Peyer's patch (tissue), 4 donors: Measurements from ENCODE around the gene SLC6A6. TPM values are rescaled to one million over a fixed set of nuclear protein-coding genes. Genes with fewer than 3 reads are reported as not detected.

Experiments
- DNase-seq, 3 donors: peaks; one replicate each; pipeline ENCODE4 v3.0.0-alpha.2; 2017 to 2019
- H3K27ac ChIP-seq, 4 donors: fragments of 200-600 bp; sonication (generic); one replicate each; pipeline ENCODE4 v1.5.1; 2016 to 2019
- H3K27me3 ChIP-seq, 2 donors: fragments of 200-600 bp; sonication (generic); one replicate each; pipeline ENCODE4 v1.5.1; 2019
- H3K36me3 ChIP-seq, 3 donors: fragments of 200-600 bp; sonication (generic); one replicate each; pipeline ENCODE4 v1.5.1; 2016 to 2019
- H3K4me1 ChIP-seq, 4 donors: fragments of 200-600 bp; sonication (generic); one replicate each; pipeline ENCODE4 v1.5.1; 2016 to 2019
- H3K4me3 ChIP-seq, 4 donors: fragments of 200-600 bp; sonication (generic); 1 replicate in 3 of 4; 2 replicates in 1 of 4; pipeline ENCODE4 v1.5.1; 2016 to 2019; ENCODE audit warnings: mild to moderate bottlenecking in 1 of 4
- H3K9me3 ChIP-seq, 4 donors: fragments of 200-600 bp; sonication (generic); one replicate each; pipeline ENCODE4 v1.5.1; 2016 to 2019; ENCODE audit warnings: mild to moderate bottlenecking in 1 of 4
- POLR2A ChIP-seq, 2 donors: fragments of 450-650 bp; IDR thresholded peaks; one replicate each; pipeline ENCODE4 v1.5.1; 2017; ENCODE audit warnings: antibody characterized with exemption in 2 of 2, mild to moderate bottlenecking in 2 of 2, moderate library complexity in 2 of 2
- total RNA-seq, 4 donors: library from RNA; depleted of rRNA; stranded (reverse); fragments of >200 nt; gene quantifications; one replicate each; pipeline ENCODE4 v1.1.0, GENCODE V29; 2016
- TF ChIP-seq, protein P1 (sequence below), 6 experiments: fragments of 450-650 bp in 4 of 6; fragments of 200-600 bp in 2 of 6; sonication (generic) in 1 of 6; IDR thresholded peaks; one replicate each; pipeline ENCODE4 v1.5.1; 2017 to 2019; ENCODE audit warnings: antibody characterized with exemption in 6 of 6, mild to moderate bottlenecking in 3 of 6, moderate library complexity in 1 of 6

SLC6A6 gene
- total RNA-seq, 4 donors from 2014 or later: 61.1 to 190 (median 150) TPM

DNA sequence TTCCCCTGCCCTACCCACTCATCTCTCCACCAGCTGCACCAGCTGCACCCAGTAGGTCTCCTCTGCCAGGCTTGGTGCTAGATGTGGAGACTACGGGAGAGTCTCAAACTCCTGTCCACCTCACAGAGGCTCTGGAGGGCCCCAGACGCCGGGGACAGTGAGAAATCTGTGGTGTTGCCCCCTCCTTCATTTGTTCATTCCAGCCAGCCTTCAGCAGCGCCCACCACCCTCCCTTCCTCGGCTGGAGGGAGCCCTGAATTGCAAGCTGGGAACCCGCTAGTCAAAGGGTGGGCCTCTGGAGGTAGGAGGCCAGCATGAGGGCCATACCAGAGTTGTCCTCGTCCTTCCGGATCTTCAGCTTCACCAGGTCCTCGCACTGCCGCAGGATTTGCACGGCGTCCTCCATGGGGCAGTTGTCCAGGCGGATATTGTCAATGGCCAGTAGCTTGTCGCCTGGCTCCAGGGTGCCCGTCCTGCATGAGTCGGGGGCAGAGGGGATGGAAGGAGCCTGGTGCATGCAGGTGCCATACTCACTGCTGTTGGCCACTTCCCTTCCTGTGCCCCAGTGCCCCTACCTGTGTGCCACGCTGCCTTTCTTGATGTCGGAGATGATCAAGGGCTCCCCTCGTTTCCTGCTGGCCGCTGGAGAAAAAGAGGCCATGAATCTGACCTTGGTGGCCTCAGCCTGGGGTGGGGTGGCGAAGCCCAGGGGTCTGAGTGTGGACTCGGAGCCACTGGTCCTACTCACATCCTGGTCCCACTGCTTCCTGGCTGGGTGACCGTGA, 108.6 kb downstream of the SLC6A6 start:
- DNase-seq: peak in 1 of 3 donors; percentile 29
- H3K27ac ChIP-seq: no peak overlapping the region
- no peaks in the 10 kb centered on the region for H3K27me3 ChIP-seq
- no peaks in the 10 kb centered on the region for H3K9me3 ChIP-seq
- TF ChIP-seq POLR2A (IDR thresholded peaks at IDR 0.05): no peak
- TF ChIP-seq, protein P1, sequence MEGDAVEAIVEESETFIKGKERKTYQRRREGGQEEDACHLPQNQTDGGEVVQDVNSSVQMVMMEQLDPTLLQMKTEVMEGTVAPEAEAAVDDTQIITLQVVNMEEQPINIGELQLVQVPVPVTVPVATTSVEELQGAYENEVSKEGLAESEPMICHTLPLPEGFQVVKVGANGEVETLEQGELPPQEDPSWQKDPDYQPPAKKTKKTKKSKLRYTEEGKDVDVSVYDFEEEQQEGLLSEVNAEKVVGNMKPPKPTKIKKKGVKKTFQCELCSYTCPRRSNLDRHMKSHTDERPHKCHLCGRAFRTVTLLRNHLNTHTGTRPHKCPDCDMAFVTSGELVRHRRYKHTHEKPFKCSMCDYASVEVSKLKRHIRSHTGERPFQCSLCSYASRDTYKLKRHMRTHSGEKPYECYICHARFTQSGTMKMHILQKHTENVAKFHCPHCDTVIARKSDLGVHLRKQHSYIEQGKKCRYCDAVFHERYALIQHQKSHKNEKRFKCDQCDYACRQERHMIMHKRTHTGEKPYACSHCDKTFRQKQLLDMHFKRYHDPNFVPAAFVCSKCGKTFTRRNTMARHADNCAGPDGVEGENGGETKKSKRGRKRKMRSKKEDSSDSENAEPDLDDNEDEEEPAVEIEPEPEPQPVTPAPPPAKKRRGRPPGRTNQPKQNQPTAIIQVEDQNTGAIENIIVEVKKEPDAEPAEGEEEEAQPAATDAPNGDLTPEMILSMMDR (IDR thresholded peaks at IDR 0.05): no peak
- H3K4me1 ChIP-seq: no peaks in the 10 kb centered on the region
- H3K4me3 ChIP-seq: no peak overlapping the region
- no peaks in the 10 kb centered on the region for H3K36me3 ChIP-seq

DNA sequence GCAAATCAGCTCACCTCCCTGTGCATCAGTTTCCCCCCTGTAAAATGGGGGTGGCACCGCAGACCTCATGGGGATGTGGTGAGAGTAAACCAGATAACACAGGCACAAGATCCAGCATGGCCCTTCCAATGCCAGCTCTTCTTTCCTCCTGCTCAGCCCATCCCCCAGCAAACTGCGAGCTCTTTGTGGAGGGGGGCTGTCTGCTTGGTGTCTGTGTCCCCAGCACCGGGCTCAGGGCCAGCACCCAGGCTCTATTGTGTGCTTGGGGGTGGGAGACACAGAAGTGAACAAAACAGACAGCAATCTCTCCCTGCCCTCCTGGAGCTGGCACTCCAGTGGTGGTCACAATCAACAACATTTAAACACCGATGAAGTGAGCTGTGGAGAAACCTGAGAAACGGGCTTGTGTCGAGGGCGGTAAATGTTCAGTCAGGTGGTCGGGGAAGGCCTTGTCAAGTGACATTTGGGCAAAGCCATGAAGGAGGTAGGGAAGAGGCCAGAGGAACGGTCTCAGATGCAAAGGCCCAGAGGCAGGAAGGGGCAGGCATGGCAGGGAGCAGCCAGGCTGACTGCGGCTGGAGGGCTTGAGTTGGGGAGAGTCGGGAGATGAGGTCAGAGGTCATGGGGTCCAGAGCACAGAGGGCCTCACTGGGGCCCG, 109.3 kb downstream of the SLC6A6 start:
- no peak overlapping the region for H3K4me3 ChIP-seq
- TF ChIP-seq, protein P1 (IDR thresholded peaks at IDR 0.05): no peak
- TF ChIP-seq POLR2A (IDR thresholded peaks at IDR 0.05): no peak
- peak in 1 of 3 donors; percentile 28 for DNase-seq
- no peaks in the 10 kb centered on the region for H3K9me3 ChIP-seq
- H3K36me3 ChIP-seq: no peaks in the 10 kb centered on the region
- H3K4me1 ChIP-seq: no peaks in the 10 kb centered on the region
- H3K27me3 ChIP-seq: no peaks in the 10 kb centered on the region
- no peak overlapping the region for H3K27ac ChIP-seq

DNA sequence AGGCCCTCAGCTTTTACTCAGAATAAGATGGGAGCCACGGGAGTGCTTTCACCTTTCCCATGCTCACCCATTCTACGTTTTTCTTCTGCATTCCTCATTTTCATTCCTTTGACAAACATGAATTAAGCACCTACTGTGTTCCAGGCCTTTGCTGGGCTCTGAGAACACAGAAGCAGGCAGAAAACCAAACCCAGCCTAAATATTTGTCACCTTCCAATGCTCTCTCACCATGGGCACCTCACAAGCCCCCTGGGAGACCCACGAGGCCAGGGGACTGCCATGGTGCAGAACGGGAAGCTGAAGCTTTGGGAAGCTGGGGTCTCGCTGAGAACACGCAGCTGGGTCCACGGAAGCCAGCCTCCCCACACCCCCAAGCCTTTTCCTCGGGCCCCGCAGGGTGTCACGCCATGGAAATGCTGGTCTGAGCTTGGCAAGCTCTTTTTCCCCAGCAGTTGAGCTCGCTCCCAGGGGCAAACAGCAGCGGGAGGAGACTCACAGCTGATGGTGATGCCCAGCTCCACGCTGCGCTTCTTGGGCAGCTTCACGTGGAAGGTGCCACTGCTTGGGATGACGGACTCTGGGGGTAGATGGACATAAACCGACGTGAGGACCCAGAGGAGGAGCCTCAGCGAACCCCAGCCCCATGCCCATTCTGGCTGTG, 110.0 kb downstream of the SLC6A6 start:
- no peaks in the 10 kb centered on the region for H3K27me3 ChIP-seq
- no peaks in the 10 kb centered on the region for H3K36me3 ChIP-seq
- H3K4me3 ChIP-seq: no peak overlapping the region
- H3K27ac ChIP-seq: no peak overlapping the region
- H3K4me1 ChIP-seq: no peaks in the 10 kb centered on the region
- TF ChIP-seq, protein P1 (IDR thresholded peaks at IDR 0.05): no peak
- TF ChIP-seq POLR2A (IDR thresholded peaks at IDR 0.05): no peak
- DNase-seq: peak in 1 of 3 donors; percentile 37
- H3K9me3 ChIP-seq: no peaks in the 10 kb centered on the region

DNA sequence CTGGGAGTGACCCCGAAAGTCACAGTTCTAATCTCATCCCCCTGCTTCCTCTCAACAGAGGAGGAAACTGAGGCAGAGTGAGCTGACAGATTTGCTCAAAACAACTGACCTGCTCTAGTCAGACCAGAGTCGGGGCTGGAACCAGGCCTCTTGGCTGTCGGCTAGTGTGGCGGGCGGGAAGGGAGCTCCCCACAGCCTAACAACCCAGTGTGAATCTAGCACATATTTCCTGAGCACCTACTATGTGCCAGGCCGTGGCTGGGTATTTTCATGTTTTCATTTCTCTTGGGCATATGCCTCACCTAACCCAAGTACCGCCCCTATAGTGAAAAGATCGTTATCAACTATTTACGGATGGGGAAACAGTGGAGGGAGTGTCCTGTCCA, 110.5 kb downstream of the SLC6A6 start:
- no peaks in the 10 kb centered on the region for H3K36me3 ChIP-seq
- H3K27me3 ChIP-seq: no peaks in the 10 kb centered on the region
- H3K27ac ChIP-seq: no peak overlapping the region
- H3K4me1 ChIP-seq: no peaks in the 10 kb centered on the region
- H3K4me3 ChIP-seq: no peak overlapping the region
- peak in 1 of 3 donors; percentile 18 for DNase-seq
- no peak for TF ChIP-seq POLR2A (IDR thresholded peaks at IDR 0.05)
- TF ChIP-seq, protein P1 (IDR thresholded peaks at IDR 0.05): no peak
- no peaks in the 10 kb centered on the region for H3K9me3 ChIP-seq

DNA sequence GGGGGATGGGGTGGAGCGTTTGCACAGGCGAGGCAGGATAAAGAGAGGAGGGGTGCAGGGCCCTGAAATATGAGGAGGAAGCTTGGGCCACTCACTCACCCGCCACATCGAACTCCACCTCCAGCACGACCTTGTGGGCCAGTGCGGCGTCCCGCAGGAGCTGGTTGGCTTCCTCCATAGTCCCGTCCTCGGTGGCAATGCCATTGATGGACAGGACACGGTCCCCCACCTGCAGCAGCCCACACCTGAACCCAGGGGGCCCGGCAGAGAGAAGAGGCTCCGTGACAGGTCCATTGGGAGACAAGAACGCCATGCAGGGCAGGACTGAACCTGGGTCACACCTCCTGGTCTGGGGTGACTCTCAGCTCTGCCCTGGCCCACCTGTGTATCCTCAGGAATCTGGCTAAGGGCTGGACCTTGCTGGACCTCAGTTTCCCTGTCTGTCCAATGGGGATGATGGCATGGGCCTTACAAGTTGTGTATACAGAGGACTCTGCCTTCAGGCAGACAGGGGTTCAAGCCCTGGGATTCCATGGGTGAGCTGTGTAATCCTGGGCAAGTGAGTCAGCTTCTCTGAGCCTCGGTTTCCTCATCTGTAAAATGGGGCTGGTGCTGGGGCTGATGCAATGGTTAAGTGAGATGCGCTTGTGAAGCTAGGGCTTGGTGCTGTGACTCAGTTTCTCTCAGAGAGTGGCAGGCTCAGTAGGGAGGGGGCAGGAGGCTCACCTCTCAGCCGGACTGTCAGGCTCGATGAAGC, 111.3 kb downstream of the SLC6A6 start:
- Histone ChIP-seq H3K4me3 (no peak overlapping the region), H3K36me3 (no peaks in the 10 kb centered on the region), H3K27ac (no peak overlapping the region), H3K9me3 (no peaks in the 10 kb centered on the region), H3K4me1 (no peaks in the 10 kb centered on the region), H3K27me3 (no peaks in the 10 kb centered on the region)
- peak in 1 of 3 donors; percentile 33 for DNase-seq
- TF ChIP-seq, protein P1 (IDR thresholded peaks at IDR 0.05): no peak
